ENCODE measurements around the gene DCTN3. TPM values are rescaled to one million over a fixed set of nuclear protein-coding genes. Genes with fewer than 3 reads are reported as not detected.

Gene DCTN3
- total and polyA plus RNA-seq, 2 donors from 2014 or later, result 92.0 to 175 TPM

DNA sequence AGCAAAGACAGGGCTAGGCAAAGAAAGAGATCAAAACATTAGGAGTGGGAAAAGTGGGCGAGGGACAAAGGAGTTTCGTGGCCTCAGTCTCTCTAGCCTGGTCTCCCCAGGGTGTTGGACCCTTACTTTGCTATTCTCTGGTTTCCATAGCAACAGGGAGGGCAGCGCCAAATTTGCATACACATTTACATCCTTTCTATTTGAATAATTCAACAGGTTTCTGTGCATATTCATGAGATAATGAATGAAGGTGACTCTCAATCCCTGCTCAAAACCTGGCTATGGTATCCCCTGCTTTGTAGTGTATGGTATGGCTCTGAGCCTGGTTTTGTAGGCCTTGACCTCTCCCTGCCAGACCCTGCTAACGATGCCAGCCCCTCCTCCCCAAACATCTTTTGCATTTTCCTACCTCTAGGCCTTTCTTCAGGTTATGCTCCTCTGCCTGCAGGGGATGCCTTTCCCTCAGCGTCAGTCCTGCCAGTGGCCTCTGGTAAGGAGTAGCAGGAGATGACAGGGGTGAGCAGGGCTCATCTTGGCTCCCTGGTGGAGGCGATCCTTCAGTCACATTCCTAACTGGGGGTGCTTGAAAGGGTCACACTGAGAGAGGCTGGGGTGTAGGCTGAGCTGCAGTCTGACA lies 18.2 kb downstream of the DCTN3 start:
- intact Hi-C loops (cut with DNase I), result no loop called here
- no peaks in the 10 kb centered on the region for H3K4me1 ChIP-seq (ENCODE audit: control insufficient read depth in 2 of 3, insufficient read depth in 2 of 3, low read depth in 1 of 3, low read length in 3 of 3)
- FAIRE-seq, result no peak

DNA sequence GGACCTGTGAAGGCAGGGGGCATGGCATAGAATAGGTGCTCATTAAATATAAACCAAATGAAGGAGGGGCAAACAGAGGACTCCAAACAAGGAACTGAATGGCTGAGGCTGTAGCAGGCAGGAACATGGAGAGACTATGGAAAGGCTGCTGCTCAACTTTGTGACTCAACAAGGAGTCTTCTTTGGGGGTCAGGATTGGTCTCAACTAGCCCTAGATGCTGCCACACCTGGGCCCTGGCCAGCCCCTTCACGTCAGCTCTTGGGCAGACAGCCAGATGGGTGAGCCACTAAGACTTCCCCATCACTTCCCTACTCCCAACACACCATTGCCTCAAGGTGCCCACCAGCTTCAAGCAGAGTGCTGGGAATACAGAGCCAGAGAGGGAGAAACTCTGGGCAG lies 19.4 kb downstream of the DCTN3 start:
- Histone ChIP-seq H3K9ac (ENCODE audit: low read length in 3 of 3) (no peak overlapping the region), H3K27ac (ENCODE audit: low read depth in 2 of 2, low read length in 2 of 2) (no peak overlapping the region), H3K27me3 (ENCODE audit: control insufficient read depth, insufficient read depth, low read length) (no peaks in the 10 kb centered on the region), H3K4me1 (ENCODE audit: control insufficient read depth in 2 of 3, insufficient read depth in 2 of 3, low read depth in 1 of 3, low read length in 3 of 3) (no peaks in the 10 kb centered on the region), H3K36me3 (ENCODE audit: control insufficient read depth in 2 of 3, insufficient read depth in 3 of 3, low read length in 3 of 3) (no peaks in the 10 kb centered on the region), H3K4me3 (ENCODE audit: low read length in 3 of 3) (no peak overlapping the region), H3K9me3 (ENCODE audit: control insufficient read depth in 2 of 3, insufficient read depth in 1 of 3, low read length in 3 of 3) (no peaks in the 10 kb centered on the region)
- DNase-seq (no peak), FAIRE-seq (no peak)
- intact Hi-C loops (cut with DNase I), result no loop called here
- TF ChIP-seq, protein P1, sequence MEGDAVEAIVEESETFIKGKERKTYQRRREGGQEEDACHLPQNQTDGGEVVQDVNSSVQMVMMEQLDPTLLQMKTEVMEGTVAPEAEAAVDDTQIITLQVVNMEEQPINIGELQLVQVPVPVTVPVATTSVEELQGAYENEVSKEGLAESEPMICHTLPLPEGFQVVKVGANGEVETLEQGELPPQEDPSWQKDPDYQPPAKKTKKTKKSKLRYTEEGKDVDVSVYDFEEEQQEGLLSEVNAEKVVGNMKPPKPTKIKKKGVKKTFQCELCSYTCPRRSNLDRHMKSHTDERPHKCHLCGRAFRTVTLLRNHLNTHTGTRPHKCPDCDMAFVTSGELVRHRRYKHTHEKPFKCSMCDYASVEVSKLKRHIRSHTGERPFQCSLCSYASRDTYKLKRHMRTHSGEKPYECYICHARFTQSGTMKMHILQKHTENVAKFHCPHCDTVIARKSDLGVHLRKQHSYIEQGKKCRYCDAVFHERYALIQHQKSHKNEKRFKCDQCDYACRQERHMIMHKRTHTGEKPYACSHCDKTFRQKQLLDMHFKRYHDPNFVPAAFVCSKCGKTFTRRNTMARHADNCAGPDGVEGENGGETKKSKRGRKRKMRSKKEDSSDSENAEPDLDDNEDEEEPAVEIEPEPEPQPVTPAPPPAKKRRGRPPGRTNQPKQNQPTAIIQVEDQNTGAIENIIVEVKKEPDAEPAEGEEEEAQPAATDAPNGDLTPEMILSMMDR (IDR thresholded peaks at IDR 0.05; ENCODE audit: borderline replicate concordance, extremely low read depth, insufficient read depth), result no peak

More for the DNA sequence above, 18.2 kb downstream of the DCTN3 start:
- TF ChIP-seq, protein P1 (IDR thresholded peaks at IDR 0.05; ENCODE audit: borderline replicate concordance, extremely low read depth, insufficient read depth), result no peak
- Histone ChIP-seq H3K9ac (ENCODE audit: low read length in 3 of 3) (no peak overlapping the region), H3K27ac (ENCODE audit: low read depth in 2 of 2, low read length in 2 of 2) (no peak overlapping the region), H3K4me3 (ENCODE audit: low read length in 3 of 3) (no peak overlapping the region), H3K9me3 (ENCODE audit: control insufficient read depth in 2 of 3, insufficient read depth in 1 of 3, low read length in 3 of 3) (no peaks in the 10 kb centered on the region), H3K27me3 (ENCODE audit: control insufficient read depth, insufficient read depth, low read length) (no peaks in the 10 kb centered on the region), H3K36me3 (ENCODE audit: control insufficient read depth in 2 of 3, insufficient read depth in 3 of 3, low read length in 3 of 3) (no peaks in the 10 kb centered on the region)
- DNase-seq, result peak in 1 of 5 donors; percentile 24

DNA sequence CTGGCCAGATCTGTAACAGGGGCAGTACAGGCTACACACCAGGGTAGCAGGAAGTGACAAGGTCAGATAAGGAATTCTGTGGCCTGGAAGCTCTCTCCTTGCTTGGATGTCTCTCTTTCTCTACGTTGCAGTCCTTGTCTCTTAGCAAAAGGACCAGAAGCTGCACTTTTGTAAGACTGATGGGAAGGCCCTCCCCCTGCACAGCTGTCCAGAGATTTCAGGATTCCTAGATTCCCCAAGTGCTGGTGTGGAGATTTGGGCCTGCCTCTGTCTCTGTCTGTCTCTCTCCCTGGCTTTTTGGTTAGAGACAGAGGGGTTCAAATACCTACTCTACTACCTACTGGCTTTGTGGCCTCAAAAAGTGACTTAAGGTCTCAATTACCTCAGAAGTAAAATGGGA lies 20.7 kb downstream of the DCTN3 start:
- H3K9me3 ChIP-seq (ENCODE audit: control insufficient read depth in 2 of 3, insufficient read depth in 1 of 3, low read length in 3 of 3), result no peaks in the 10 kb centered on the region
- no peak overlapping the region for H3K27ac ChIP-seq (ENCODE audit: low read depth in 2 of 2, low read length in 2 of 2)
- H3K4me1 ChIP-seq (ENCODE audit: control insufficient read depth in 2 of 3, insufficient read depth in 2 of 3, low read depth in 1 of 3, low read length in 3 of 3), result no peaks in the 10 kb centered on the region
- no peaks in the 10 kb centered on the region for H3K36me3 ChIP-seq (ENCODE audit: control insufficient read depth in 2 of 3, insufficient read depth in 3 of 3, low read length in 3 of 3)
- no peak overlapping the region for H3K4me3 ChIP-seq (ENCODE audit: low read length in 3 of 3)
- intact Hi-C loops (cut with DNase I), result loop anchor here (10.0 kb wide), 1 partner anchor 185 kb away; no protein-coding TSS in a partner anchor
- H3K9ac ChIP-seq (ENCODE audit: low read length in 3 of 3), result no peak overlapping the region
- DNase-seq (no peak), FAIRE-seq (no peak)
- TF ChIP-seq, protein P1 (IDR thresholded peaks at IDR 0.05; ENCODE audit: borderline replicate concordance, extremely low read depth, insufficient read depth), result no peak
- H3K27me3 ChIP-seq (ENCODE audit: control insufficient read depth, insufficient read depth, low read length), result no peaks in the 10 kb centered on the region
